ENCODE results near the gene NELL2. TPM values are rescaled to one million over a fixed set of nuclear protein-coding genes. Genes with fewer than 3 reads are reported as not detected.

The NELL2 gene
- total RNA-seq, 4 donors from 2014 or later = 7.5 to 39.2 (median 15.9) TPM

GRCh38 chr12:44465139-44465538, 411.0 kb downstream of the NELL2 start:
- TF ChIP-seq CTCF (IDR thresholded peaks at IDR 0.05) (no peak), POLR2A (IDR thresholded peaks at IDR 0.05) (no peak)
- no peaks in the 10 kb centered on the region for H3K27me3 ChIP-seq
- H3K27ac ChIP-seq = no peak overlapping the region
- H3K36me3 ChIP-seq = no peaks in the 10 kb centered on the region
- no peaks in the 10 kb centered on the region for H3K9me3 ChIP-seq
- no peak for DNase-seq
- H3K4me1 ChIP-seq = no peaks in the 10 kb centered on the region
- H3K4me3 ChIP-seq = no peak overlapping the region

GRCh38 chr12:44464180-44464579, 411.9 kb downstream of the NELL2 start:
- Histone ChIP-seq H3K27me3 (no peaks in the 10 kb centered on the region), H3K4me1 (no peaks in the 10 kb centered on the region), H3K36me3 (no peaks in the 10 kb centered on the region), H3K27ac (no peak overlapping the region), H3K4me3 (no peak overlapping the region), H3K9me3 (no peaks in the 10 kb centered on the region)
- DNase-seq = no peak
- TF ChIP-seq CTCF (IDR thresholded peaks at IDR 0.05) = no peak
- TF ChIP-seq POLR2A (IDR thresholded peaks at IDR 0.05) = no peak

- Histone ChIP-seq H3K9me3 (no peaks in the 10 kb centered on the region), H3K27ac (no peak overlapping the region), H3K4me1 (no peaks in the 10 kb centered on the region), H3K27me3 (no peaks in the 10 kb centered on the region), H3K4me3 (no peak overlapping the region), H3K36me3 (no peaks in the 10 kb centered on the region)
- no peak for DNase-seq
- TF ChIP-seq POLR2A (IDR thresholded peaks at IDR 0.05) = no peak
- no peak for TF ChIP-seq CTCF (IDR thresholded peaks at IDR 0.05)
These were observed 413.4 kb downstream of the NELL2 start for GRCh38 chr12:44462729-44463128.

GRCh38 chr12:44460261-44460660, 415.9 kb downstream of the NELL2 start:
- DNase-seq = no peak
- Histone ChIP-seq H3K9me3 (no peaks in the 10 kb centered on the region), H3K4me1 (no peaks in the 10 kb centered on the region), H3K27me3 (no peaks in the 10 kb centered on the region), H3K27ac (no peak overlapping the region), H3K36me3 (no peaks in the 10 kb centered on the region), H3K4me3 (no peak overlapping the region)
- TF ChIP-seq CTCF (IDR thresholded peaks at IDR 0.05) (no peak), POLR2A (IDR thresholded peaks at IDR 0.05) (no peak)

- no peak for DNase-seq
- no peaks in the 10 kb centered on the region for H3K36me3 ChIP-seq
- no peaks in the 10 kb centered on the region for H3K9me3 ChIP-seq
- no peak overlapping the region for H3K4me3 ChIP-seq
- TF ChIP-seq CTCF (IDR thresholded peaks at IDR 0.05) (no peak), POLR2A (IDR thresholded peaks at IDR 0.05) (no peak)
- H3K27ac ChIP-seq = no peak overlapping the region
- no peaks in the 10 kb centered on the region for H3K27me3 ChIP-seq
- no peaks in the 10 kb centered on the region for H3K4me1 ChIP-seq
These were observed 416.5 kb downstream of the NELL2 start for GRCh38 chr12:44459569-44459968.

Small RNAs within 50 kb of the gene (small RNA-seq; reads per million reads assigned to genes)
- gene RF00019 = 0 reads per million in 2 donors

Other genes with a start within 250 kb of the NELL2 start
- gene DBX2, start 174.8 kb upstream of the NELL2 start, total RNA-seq = not detected